Activated CD4-positive, alpha-beta T cell treated with anti-CD3 and anti-CD28 coated beads, Interleukin-2, amount 50 U/mL, for 24 hours (primary cell): Measurements from ENCODE around the gene CLDN11.
A peak's percentile ranks its signal among the peaks of the same experiment; 100 is the strongest.

ENCODE experiments used
- DNase-seq, 2 donors: peaks; one replicate each; pipeline ENCODE4 v3.0.0-alpha.2; 2020; ENCODE audit warnings: low read depth in 1 of 2, low spot score in 1 of 2

Gene CLDN11

GRCh38 chr3:170418422-170419398 lies at the start of gene CLDN11:
TSS of gene CLDN11 (plus strand) at chr3:170418868. CDS start at chr3:170419067, 199 bp downstream.
- DNase-seq, result no peak

- DNase-seq, result no peak
These were observed 49.7 kb upstream of the CLDN11 start for GRCh38 chr3:170368921-170369320.

GRCh38 chr3:170372190-170372879 lies 46.3 kb upstream of the CLDN11 start:
- no peak for DNase-seq

GRCh38 chr3:170383567-170383966 lies 35.1 kb upstream of the CLDN11 start:
- DNase-seq, result no peak

GRCh38 chr3:170386468-170386867 lies 32.2 kb upstream of the CLDN11 start:
- DNase-seq, result no peak

GRCh38 chr3:170387950-170388349 lies 30.7 kb upstream of the CLDN11 start:
- no peak for DNase-seq

- DNase-seq, result no peak
These were observed 27.6 kb upstream of the CLDN11 start for GRCh38 chr3:170391108-170391507.

- DNase-seq, result no peak
These were observed 21.0 kb upstream of the CLDN11 start for GRCh38 chr3:170397685-170398084.

GRCh38 chr3:170405101-170405500 lies 13.6 kb upstream of the CLDN11 start:
- no peak for DNase-seq

- DNase-seq, result no peak
These were observed 8.1 kb upstream of the CLDN11 start for GRCh38 chr3:170410428-170411029.

GRCh38 chr3:170413291-170413690 lies 5.4 kb upstream of the CLDN11 start:
- no peak for DNase-seq

GRCh38 chr3:170414202-170414663 lies 4.4 kb upstream of the CLDN11 start:
- peak in 1 of 2 donors; percentile 26 for DNase-seq

GRCh38 chr3:170417090-170417489 lies 1.6 kb upstream of the CLDN11 start:
- DNase-seq, result no peak

GRCh38 chr3:170419557-170420087 lies 954 bp downstream of the CLDN11 start:
- no peak for DNase-seq

- DNase-seq, result no peak
These were observed 1.7 kb downstream of the CLDN11 start for GRCh38 chr3:170420307-170420821.

- DNase-seq, result no peak
These were observed 2.5 kb downstream of the CLDN11 start for GRCh38 chr3:170421111-170421641.

- no peak for DNase-seq
These were observed 3.1 kb downstream of the CLDN11 start for GRCh38 chr3:170421758-170422157.

- DNase-seq, result no peak
These were observed 4.4 kb downstream of the CLDN11 start for GRCh38 chr3:170423001-170423615.

GRCh38 chr3:170424879-170425278 lies 6.2 kb downstream of the CLDN11 start:
- DNase-seq, result no peak

GRCh38 chr3:170425491-170426239 lies 7.0 kb downstream of the CLDN11 start:
- no peak for DNase-seq
